Loucy (cell line): ENCODE results near the gene LGR4.

Experiments
- H2AFZ ChIP-seq: fragments of 200-600 bp; sonication (generic); 2 replicates; pipeline ENCODE4 v1.6.0; 2016; ENCODE audit warnings: antibody characterized with exemption, mild to moderate bottlenecking, low read length, moderate library complexity
- H3F3A ChIP-seq: fragments of 200-600 bp; 2 replicates; pipeline ENCODE4 v1.6.0; 2016; ENCODE audit warnings: antibody characterized with exemption, low read depth, mild to moderate bottlenecking
- H3K27me3 ChIP-seq: fragments of 200-600 bp; sonication (generic); 2 replicates; pipeline ENCODE4 v1.6.1; 2014; ENCODE audit warnings: low read length, mild to moderate bottlenecking; ENCODE audit not compliant: insufficient read depth, poor library complexity, severe bottlenecking
- H3K36me3 ChIP-seq: fragments of 200-600 bp; sonication (generic); 2 replicates; pipeline ENCODE4 v1.6.1; 2016; ENCODE audit warnings: low read length; ENCODE audit not compliant: insufficient read depth
- H3K4me1 ChIP-seq: fragments of 200-600 bp; sonication (generic); 2 replicates; pipeline ENCODE4 v1.5.1; 2014; ENCODE audit warnings: low read length, mild to moderate bottlenecking; ENCODE audit not compliant: insufficient read depth, poor library complexity, severe bottlenecking
- H3K4me2 ChIP-seq: fragments of 200-600 bp; sonication (generic); 2 replicates; pipeline ENCODE4 v1.6.0; 2014; ENCODE audit warnings: antibody characterized with exemption, low read length, low read depth, mild to moderate bottlenecking; ENCODE audit not compliant: poor library complexity, severe bottlenecking
- H3K4me3 ChIP-seq: fragments of 200-600 bp; sonication (generic); 2 replicates; pipeline ENCODE4 v1.5.1; 2014; ENCODE audit warnings: low read length, mild to moderate bottlenecking, mixed read lengths; ENCODE audit not compliant: poor library complexity, severe bottlenecking
- H3K79me2 ChIP-seq: fragments of 200-600 bp; sonication (generic); 2 replicates; pipeline ENCODE4 v1.6.1; 2014; ENCODE audit warnings: low read length; ENCODE audit not compliant: insufficient read depth
- H3K9ac ChIP-seq: fragments of 200-600 bp; sonication (generic); 2 replicates; pipeline ENCODE4 v1.6.0; 2014; ENCODE audit warnings: mild to moderate bottlenecking, low read depth, low read length, moderate library complexity; ENCODE audit not compliant: poor library complexity, severe bottlenecking
- H3K9me2 ChIP-seq: fragments of 200-600 bp; sonication (generic); replicated peaks from 2 replicates; pipeline ENCODE4 v1.6.1; 2016; ENCODE audit warnings: low read depth, low read length, mixed read lengths
- H3K9me3 ChIP-seq: fragments of 200-600 bp; sonication (generic); 2 replicates; pipeline ENCODE4 v1.6.1; 2014; ENCODE audit warnings: mild to moderate bottlenecking, antibody characterized with exemption, low read length, low read depth; ENCODE audit not compliant: insufficient read depth
- H4K20me1 ChIP-seq: fragments of 200-600 bp; sonication (generic); 2 replicates; pipeline ENCODE4 v1.6.0; 2014; ENCODE audit warnings: antibody characterized with exemption, low read length, mild to moderate bottlenecking; ENCODE audit not compliant: insufficient read depth, poor library complexity, severe bottlenecking
- CTCF ChIP-seq: fragments of 200-600 bp; sonication (generic); conservative IDR thresholded peaks from 2 replicates; pipeline ENCODE4 v1.5.1; 2014; ENCODE audit warnings: mild to moderate bottlenecking, antibody characterized with exemption, low read length
- EZH2phosphoT487 ChIP-seq: fragments of 200-600 bp; IDR thresholded peaks from 2 replicates; pipeline ENCODE4 v1.6.1; 2018; ENCODE audit warnings: antibody characterized with exemption, mild to moderate bottlenecking, moderate library complexity, borderline replicate concordance

The LGR4 gene

DNA sequence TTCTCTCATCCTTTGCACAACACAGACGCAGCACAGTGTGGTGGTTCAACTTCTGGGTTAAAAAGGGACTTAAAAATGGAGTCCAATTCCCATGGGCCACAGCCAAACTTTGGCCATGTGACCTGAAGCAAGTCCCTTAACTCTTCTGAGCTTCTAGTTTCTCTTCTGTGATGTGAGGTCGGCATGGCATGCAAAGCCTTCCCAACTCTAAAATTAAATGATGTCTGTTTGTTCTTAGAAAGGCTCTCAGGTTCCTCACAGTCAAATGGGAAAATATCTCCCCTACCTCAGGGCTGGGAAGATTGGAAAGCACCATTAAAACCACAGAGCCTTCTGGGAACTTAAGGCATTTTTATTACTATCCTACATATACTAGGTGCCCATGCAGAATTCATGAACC is 38.8 kb downstream of the LGR4 start:
- no peaks in the 10 kb centered on the region for H3K9me3 ChIP-seq
- TF ChIP-seq EZH2phosphoT487 (no peak), CTCF (no peak)
- no peaks in the 10 kb centered on the region for H3K36me3 ChIP-seq
- H3K9ac ChIP-seq, result no peak overlapping the region
- no peaks in the 10 kb centered on the region for H3K79me2 ChIP-seq
- H3K4me2 ChIP-seq, result no peak overlapping the region
- no peaks in the 10 kb centered on the region for H3K9me2 ChIP-seq
- H4K20me1 ChIP-seq, result no peaks in the 10 kb centered on the region
- no peak overlapping the region for H3K4me3 ChIP-seq
- H2AFZ ChIP-seq, result no peak overlapping the region
- no peaks in the 10 kb centered on the region for H3F3A ChIP-seq
- H3K27me3 ChIP-seq, result no peaks in the 10 kb centered on the region
- no peaks in the 10 kb centered on the region for H3K4me1 ChIP-seq

GRCh38 chr11:27431808-27432207 is 40.8 kb downstream of the LGR4 start:
- no peaks in the 10 kb centered on the region for H3K36me3 ChIP-seq
- no peak for TF ChIP-seq CTCF
- no peak for TF ChIP-seq EZH2phosphoT487
- no peaks in the 10 kb centered on the region for H3K27me3 ChIP-seq
- H4K20me1 ChIP-seq, result no peaks in the 10 kb centered on the region
- no peak overlapping the region for H3K4me3 ChIP-seq
- H2AFZ ChIP-seq, result no peak overlapping the region
- no peaks in the 10 kb centered on the region for H3K9me2 ChIP-seq
- no peaks in the 10 kb centered on the region for H3K79me2 ChIP-seq
- no peaks in the 10 kb centered on the region for H3F3A ChIP-seq
- no peaks in the 10 kb centered on the region for H3K4me1 ChIP-seq
- no peaks in the 10 kb centered on the region for H3K9me3 ChIP-seq
- H3K4me2 ChIP-seq, result no peak overlapping the region
- H3K9ac ChIP-seq, result no peak overlapping the region

DNA sequence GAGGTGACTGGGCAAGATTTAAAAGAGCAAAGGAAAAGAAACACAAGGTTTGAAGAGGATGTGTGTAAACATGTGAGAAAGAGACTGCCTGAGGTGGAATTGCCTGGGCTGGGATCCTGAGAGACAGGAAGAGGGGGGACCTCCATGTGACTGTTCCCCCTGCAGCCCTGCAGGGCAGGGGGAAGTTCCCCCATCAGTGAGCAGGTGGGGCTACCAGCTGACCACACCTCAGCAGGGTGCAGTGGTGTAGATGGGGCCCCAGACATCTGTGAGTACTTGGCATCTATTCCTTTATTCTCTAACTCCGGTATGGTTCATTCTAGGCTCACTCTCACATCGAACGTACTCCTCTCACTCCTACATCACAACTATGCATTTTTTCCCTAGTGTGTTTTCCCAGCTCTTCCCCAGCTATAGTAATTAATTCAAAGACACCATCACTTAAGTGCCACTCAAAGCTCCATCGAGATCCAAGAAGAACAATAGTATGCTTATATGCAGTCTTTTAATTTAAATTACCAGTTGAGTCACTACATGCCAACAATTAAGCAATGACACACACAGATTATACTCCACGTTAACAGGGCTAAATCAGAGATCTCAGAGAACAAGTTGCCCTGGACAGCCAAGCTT is 42.7 kb downstream of the LGR4 start:
- Histone ChIP-seq H4K20me1 (no peaks in the 10 kb centered on the region), H3K4me3 (no peak overlapping the region), H3F3A (no peaks in the 10 kb centered on the region), H3K9me3 (no peaks in the 10 kb centered on the region), H3K36me3 (no peaks in the 10 kb centered on the region), H3K27me3 (no peaks in the 10 kb centered on the region), H2AFZ (no peak overlapping the region), H3K4me2 (no peak overlapping the region), H3K9me2 (no peaks in the 10 kb centered on the region), H3K9ac (no peak overlapping the region), H3K4me1 (no peaks in the 10 kb centered on the region), H3K79me2 (no peaks in the 10 kb centered on the region)
- TF ChIP-seq EZH2phosphoT487 (no peak), CTCF (no peak)
